HS-27A (cell line): Measurements from ENCODE around the gene PIM1.
A peak's percentile ranks its signal among the peaks of the same experiment; 100 is the strongest.

ENCODE experiments used
- DNase-seq: peaks from one replicate; pipeline ENCODE4 v3.0.0-alpha.2; 2012; ENCODE audit warnings: low read depth, missing footprints

PIM1 gene

DNA sequence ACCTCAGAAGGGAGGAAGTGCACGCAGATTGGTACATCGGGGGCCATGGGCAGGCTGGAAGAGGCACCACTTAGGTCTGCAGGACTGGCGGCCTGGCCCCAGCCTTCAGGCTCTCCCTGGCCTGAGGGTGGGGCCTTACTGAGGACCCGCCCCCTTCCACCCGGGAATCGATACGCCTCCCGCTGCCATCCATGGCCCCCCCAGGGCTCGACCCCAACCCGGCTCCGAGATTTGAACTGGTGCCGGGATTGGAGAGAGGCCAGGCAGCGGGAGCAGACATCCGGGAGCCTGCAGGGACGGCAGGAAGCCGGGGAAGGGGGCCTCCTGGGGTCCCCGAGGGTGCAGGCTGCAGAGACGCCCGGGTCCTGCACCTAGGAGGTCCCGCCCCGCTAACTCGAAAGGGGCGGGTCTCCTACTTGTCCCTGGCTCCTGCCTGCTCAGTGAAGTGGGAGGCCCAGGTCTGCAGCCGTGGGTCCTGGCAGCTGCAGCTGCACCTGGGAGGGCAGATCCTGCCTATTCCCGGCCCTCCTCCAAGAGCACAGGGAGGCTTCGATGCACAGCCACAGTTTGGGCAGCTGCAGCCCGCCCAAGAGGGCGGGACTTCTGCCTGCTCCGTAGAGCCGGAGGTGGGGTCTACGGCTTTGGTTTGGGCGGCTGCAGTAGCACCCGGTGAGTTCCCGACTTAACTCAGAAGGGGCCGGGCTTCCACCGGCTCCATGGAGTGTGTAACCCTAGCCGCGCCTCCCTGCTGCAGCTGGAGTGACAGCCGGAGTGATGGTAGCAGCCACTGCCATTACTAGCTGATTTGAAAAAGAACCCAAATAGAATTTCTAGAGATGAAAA, 52.4 kb downstream of the PIM1 start:
- DNase-seq = peak; percentile 79

DNA sequence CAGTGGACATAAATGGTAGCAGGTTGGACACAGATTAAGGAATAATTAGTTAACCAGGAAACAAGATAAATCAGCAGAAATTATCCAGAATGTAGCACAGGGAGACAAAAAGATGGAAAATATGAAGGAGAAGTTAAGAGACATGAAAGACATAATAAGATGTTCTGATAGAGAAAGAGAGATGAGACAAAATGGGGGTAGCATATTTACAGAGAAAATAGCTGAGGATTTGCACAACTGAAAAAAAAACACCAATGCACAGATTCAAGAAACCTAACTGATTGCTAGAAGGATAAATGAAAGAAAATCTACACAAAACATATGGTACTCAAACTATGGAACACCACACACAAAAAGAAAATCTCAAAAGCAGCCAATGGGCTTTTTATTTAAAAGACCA, 53.0 kb downstream of the PIM1 start:
- no peak for DNase-seq
